Choroid plexus epithelial cell (primary cell): Measurements from ENCODE around the gene DST.

Source experiments
- DNase-seq: peaks from one replicate; pipeline ENCODE4 v3.0.0-alpha.2; 2010; ENCODE audit warnings: low read depth
- H3K4me3 ChIP-seq: 2 replicates; pipeline ENCODE4 v1.5.1; 2011; ENCODE audit warnings: low read depth, mild to moderate bottlenecking, control low read depth, low read length, moderate library complexity
- CTCF ChIP-seq: conservative IDR thresholded peaks from 2 replicates; pipeline ENCODE4 v1.5.1; 2011; ENCODE audit warnings: low read depth, mild to moderate bottlenecking, control low read depth, inconsistent platforms, low read length, moderate library complexity

Gene DST

GRCh38 chr6:56551409-56552120, 91.1 kb downstream of the DST start:
- no peak for TF ChIP-seq CTCF
- DNase-seq, result no peak
- H3K4me3 ChIP-seq, result no peak overlapping the region

- peak; percentile 36 for DNase-seq
- no peak for TF ChIP-seq CTCF
- H3K4me3 ChIP-seq, result no peak overlapping the region
Measured at GRCh38 chr6:56550301-56550700, 92.4 kb downstream of the DST start.

GRCh38 chr6:56549014-56549413, 93.7 kb downstream of the DST start:
- DNase-seq, result peak; percentile 47
- TF ChIP-seq CTCF, result no peak
- no peak overlapping the region for H3K4me3 ChIP-seq

GRCh38 chr6:56547687-56548086, 95.0 kb downstream of the DST start:
- no peak for DNase-seq
- TF ChIP-seq CTCF, result no peak

GRCh38 chr6:56542364-56543331, 100.0 kb downstream of the DST start:
- peak; percentile 99 for DNase-seq
- peak overlapping the region; percentile 73 for H3K4me3 ChIP-seq
- TF ChIP-seq CTCF, result peak; percentile 51

More at GRCh38 chr6:56547687-56548086, 95.0 kb downstream of the DST start:
- H3K4me3 ChIP-seq, result no peak overlapping the region

- DNase-seq, result no peak
- no peak for TF ChIP-seq CTCF
- peak overlapping the region; percentile 73 for H3K4me3 ChIP-seq
Measured at GRCh38 chr6:56541741-56542360, 100.8 kb downstream of the DST start.
